HL-60 (cell line): Measurements from ENCODE around the gene ATP2B2.

ENCODE experiments used
- CTCF ChIP-seq: IDR thresholded peaks from one replicate; pipeline ENCODE4 v1.5.1; 2011; ENCODE audit warnings: low read length, control low read depth, inconsistent platforms; ENCODE audit not compliant: insufficient read depth
- POLR2AphosphoS5 ChIP-seq: IDR thresholded peaks from 2 replicates; pipeline ENCODE4 v1.6.1; 2012; ENCODE audit warnings: low read depth

- TF ChIP-seq CTCF (no peak), POLR2AphosphoS5 (no peak)
Measured at GRCh38 chr3:10328460-10329071, 176.8 kb downstream of the ATP2B2 start.
